ENCODE results near the gene PKN3.

DNA sequence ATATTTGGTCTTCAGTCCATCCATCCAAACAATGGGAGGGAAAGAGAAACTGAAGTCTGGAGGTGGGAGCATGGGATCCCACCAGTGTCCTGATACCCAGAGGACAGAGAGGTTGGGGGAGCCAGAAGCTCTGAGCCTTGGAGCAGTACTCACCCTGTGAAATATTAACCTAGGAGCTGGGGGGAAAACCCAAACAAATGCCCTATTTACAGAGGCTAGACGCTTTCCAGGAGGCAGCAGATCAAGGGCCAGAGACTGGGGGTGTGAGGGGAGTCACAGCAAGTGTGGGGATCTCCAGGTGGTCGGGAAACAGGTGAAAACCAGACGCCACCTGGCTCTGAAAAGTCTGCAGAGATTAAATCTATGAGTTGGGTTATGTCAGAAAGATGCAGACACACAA, 63.2 kb downstream of the PKN3 start:
- no peak for TF ChIP-seq POLR2A (IDR thresholded peaks at IDR 0.05)
- TF ChIP-seq, protein P1, sequence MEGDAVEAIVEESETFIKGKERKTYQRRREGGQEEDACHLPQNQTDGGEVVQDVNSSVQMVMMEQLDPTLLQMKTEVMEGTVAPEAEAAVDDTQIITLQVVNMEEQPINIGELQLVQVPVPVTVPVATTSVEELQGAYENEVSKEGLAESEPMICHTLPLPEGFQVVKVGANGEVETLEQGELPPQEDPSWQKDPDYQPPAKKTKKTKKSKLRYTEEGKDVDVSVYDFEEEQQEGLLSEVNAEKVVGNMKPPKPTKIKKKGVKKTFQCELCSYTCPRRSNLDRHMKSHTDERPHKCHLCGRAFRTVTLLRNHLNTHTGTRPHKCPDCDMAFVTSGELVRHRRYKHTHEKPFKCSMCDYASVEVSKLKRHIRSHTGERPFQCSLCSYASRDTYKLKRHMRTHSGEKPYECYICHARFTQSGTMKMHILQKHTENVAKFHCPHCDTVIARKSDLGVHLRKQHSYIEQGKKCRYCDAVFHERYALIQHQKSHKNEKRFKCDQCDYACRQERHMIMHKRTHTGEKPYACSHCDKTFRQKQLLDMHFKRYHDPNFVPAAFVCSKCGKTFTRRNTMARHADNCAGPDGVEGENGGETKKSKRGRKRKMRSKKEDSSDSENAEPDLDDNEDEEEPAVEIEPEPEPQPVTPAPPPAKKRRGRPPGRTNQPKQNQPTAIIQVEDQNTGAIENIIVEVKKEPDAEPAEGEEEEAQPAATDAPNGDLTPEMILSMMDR (IDR thresholded peaks at IDR 0.05), result no peak
